ENCODE results near the gene CAND2.
"Not testable (repeated sequence)": the region's sequence is repeated elsewhere in the genome, so short reads cannot be mapped to it uniquely, and the experiment has no call there.

The CAND2 gene

GRCh38 chr3:12854565-12854964 is 58.1 kb downstream of the CAND2 start:
- FAIRE-seq (no peak), DNase-seq (ENCODE audit: low spot score) (no peak)

DNA sequence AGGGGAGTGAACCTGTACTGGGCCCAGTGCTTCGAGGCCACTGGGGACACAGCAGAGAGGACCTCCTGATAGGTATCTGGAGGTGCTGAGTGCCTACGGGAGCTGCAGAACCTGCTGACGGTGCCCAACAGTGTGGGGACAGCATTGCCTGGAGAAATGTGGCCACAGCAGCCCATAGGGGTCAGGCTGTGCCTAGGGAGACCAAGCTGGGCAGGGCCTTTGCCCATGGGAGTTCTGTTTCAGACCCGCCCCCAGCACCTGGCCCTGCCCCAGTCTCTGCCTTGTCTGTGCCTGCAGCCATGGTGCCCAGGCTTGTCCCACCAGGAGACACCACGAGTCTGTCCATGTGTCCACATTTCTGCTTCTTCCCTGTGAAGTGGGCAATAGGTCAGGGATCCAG is 60.1 kb downstream of the CAND2 start:
- DNase-seq (ENCODE audit: low spot score), result no peak
- FAIRE-seq, result no peak

DNA sequence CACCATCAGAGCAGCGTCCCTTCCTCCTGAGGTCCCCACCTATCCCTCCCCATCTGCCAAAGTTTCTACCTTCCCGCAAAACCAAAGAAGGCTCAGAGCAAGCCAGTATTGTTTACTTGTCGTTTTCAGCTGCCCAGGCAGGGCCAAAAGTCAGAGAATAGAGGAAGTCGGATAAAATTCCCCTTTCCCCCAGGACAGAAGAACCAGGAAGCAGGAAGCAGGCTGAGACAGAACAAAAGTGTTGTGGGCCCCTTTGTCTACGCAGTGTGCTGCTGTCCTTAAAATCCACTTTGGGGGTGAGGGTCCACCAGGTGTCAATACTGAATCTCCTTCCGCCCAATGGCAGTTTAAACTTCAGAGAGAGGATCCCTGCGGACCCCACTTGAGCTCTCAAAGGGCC is 63.4 kb downstream of the CAND2 start:
- DNase-seq (ENCODE audit: low spot score) (no peak), FAIRE-seq (no peak)

GRCh38 chr3:12861611-12862010 is 65.1 kb downstream of the CAND2 start:
- FAIRE-seq, result no peak

GRCh38 chr3:12862387-12862786 is 65.9 kb downstream of the CAND2 start:
- no peak for FAIRE-seq
- DNase-seq (ENCODE audit: low spot score), result no peak

More at GRCh38 chr3:12861611-12862010, 65.1 kb downstream of the CAND2 start:
- no peak for DNase-seq (ENCODE audit: low spot score)

DNA sequence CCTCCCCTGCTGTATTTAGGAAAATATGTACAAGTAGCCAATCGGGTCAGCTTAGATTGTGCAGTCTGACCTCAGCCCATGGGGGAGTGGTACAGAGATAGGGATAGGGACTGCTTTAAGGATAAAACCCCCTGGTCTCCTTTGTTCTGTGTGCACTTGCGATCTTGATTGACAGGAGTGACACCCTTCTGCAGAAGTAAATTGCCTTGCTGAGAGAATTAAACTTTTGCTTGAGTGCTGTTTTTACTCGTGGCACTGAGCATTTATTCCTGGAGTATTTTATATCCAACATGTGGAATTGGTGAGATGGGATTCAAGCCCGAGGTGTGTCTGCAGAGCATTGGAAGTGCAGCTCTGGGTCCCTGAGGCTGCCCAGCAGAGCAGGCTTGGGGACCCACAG is 68.8 kb downstream of the CAND2 start:
- FAIRE-seq, result no peak
- no peak for DNase-seq (ENCODE audit: low spot score)

DNA sequence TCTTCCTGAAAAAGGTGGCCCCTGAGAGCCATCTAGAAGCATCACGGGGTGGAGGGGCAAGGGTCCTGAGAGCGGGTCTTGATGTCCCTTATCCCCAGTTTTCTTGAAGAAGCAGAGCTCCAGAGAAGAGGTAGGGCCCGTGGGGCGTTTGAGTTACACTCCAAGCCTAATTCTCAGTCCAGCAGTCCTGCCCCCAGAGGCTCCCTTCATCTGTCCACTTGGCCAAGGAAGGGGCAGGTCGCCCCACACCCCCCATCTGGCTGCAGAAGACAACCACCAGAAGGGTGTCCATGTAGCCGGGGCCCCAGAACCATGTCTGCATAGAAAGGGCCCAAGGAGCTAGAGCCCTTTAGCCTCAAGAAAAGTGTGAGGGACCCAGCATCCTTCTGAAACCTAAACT is 70.4 kb downstream of the CAND2 start:
- DNase-seq (ENCODE audit: low spot score) (no peak), FAIRE-seq (no peak)

GRCh38 chr3:12868039-12869034 is 71.9 kb downstream of the CAND2 start:
- DNase-seq (ENCODE audit: low spot score), result peak; percentile 85
- FAIRE-seq, result no peak

DNA sequence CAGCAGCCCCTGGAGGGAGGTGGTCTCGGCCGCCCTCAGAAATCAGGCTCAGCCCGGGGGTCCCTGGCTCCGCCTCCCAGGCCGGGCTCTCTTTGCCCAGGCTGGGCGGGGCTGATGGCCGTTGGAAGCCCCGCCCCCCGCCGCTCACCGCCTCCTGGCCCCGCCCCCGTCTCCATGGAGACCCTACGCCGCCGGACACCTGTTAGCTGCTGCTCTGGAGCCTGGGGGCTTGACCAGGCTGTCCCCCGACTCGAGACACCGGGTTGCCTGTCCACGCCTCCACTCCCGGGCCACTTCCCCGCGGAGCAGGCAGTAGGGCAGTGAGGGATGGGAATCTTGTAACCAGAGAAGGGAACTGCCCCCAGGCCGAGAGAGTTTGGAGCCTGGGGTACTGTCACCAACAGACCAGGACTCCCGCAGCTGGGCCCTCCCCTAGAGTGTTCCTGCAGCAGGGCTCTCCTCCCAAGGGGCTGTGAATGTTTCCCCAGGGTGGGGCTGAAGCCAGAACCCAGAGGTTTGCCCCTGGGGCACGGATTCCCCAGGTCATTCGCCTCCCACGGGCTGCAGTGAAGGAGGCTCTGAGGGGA is 72.6 kb downstream of the CAND2 start:
- FAIRE-seq (no peak), DNase-seq (ENCODE audit: low spot score) (no peak)

GRCh38 chr3:12870942-12871341 is 74.5 kb downstream of the CAND2 start:
- DNase-seq (ENCODE audit: low spot score), result no peak
- no peak for FAIRE-seq

GRCh38 chr3:12871404-12871983 is 75.0 kb downstream of the CAND2 start:
- DNase-seq (ENCODE audit: low spot score) (no peak), FAIRE-seq (no peak)

DNA sequence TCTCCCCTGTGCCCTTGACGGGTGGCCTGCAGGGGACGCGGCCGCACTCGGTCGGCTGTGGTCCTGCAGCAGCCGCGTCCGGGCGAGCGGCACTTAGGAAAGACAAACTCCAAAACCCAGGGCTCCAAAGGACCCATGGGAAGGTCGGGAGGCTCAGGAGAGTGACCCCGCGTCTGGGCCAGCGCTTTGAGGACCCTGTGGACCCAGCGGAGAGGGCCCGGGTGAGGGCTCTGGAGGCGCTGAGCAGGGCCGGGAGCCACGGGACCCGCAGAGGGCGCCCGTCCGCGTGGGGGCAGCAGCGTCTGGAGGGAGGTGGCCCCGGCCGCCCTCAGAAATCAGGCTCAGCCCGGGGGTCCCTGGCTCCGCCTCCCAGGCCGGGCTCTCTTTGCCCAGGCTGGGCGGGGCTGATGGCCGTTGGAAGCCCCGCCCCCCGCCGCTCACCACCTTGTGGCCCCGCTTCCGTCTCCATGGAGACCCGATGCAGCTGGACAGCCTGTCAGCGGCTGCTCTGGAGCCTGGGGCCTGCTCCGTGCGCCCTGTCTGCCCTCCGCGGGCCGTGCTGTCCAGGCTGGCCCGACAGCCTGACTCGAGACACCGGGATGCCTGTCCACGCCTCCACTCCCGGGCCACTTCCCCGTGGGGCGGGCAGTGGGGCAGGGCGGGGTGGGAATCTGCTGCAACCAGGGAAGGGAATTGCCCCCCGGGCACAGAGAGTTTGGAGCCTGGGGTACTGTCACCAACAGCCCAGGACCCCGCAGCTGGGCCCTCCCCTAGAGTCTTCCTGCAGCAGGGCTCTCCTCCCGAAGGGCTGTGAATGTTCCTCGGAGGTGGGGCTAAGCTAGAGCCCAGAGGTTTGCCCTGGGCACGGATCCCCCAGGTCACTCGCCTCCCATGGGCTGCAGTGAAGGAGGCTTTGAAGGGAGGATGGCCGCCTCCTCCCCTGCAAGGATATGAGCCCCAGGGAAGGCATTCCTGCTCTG is 79.7 kb downstream of the CAND2 start:
- DNase-seq (ENCODE audit: low spot score), result no peak

DNA sequence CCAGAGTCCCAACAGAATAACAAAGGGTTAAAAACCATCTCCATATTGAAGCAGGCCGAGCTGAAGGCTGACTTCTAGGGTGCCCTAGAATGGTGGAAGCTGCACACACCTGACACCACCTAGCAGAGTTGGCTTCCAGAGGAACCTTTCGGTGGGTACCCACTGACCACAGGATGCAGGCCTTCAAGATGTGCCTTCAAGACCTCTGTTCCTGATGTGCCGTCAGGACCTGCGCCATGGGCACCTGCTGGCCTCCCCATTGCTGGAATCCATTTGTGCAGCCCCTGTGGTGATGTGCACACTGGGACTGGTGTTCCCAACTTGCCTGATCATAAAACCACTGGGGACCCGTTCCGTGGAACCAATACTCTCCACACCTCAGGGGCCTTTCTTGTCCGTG is 80.6 kb downstream of the CAND2 start:
- FAIRE-seq (no peak), DNase-seq (ENCODE audit: low spot score) (no peak)

More for the DNA sequence above, 79.7 kb downstream of the CAND2 start:
- no peak for FAIRE-seq

DNA sequence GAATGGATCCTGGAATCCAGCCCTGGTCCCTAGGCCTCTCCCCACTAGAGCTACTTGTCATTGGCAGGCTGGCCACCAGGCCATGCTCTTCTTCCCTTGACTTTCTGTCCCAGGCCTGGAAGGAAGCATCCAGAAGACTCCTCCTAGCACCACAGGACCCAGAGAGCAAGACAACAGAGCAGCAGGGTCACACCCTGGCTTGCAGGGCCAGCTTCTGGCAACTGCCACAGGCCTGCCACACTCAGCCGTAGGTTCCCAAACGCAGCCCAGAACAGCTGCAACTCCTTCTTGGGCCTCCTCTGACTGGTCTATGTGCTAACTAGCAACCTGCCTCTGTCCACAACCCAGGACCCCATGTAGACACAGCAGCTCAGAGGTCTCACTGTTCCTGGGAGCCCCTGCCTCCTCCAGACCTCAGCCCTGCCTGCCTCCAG is 81.7 kb downstream of the CAND2 start:
- DNase-seq (ENCODE audit: low spot score), result no peak
- no peak for FAIRE-seq

GRCh38 chr3:12878758-12879157 is 82.3 kb downstream of the CAND2 start:
- DNase-seq (ENCODE audit: low spot score); FAIRE-seq: not testable (repeated sequence)

DNA sequence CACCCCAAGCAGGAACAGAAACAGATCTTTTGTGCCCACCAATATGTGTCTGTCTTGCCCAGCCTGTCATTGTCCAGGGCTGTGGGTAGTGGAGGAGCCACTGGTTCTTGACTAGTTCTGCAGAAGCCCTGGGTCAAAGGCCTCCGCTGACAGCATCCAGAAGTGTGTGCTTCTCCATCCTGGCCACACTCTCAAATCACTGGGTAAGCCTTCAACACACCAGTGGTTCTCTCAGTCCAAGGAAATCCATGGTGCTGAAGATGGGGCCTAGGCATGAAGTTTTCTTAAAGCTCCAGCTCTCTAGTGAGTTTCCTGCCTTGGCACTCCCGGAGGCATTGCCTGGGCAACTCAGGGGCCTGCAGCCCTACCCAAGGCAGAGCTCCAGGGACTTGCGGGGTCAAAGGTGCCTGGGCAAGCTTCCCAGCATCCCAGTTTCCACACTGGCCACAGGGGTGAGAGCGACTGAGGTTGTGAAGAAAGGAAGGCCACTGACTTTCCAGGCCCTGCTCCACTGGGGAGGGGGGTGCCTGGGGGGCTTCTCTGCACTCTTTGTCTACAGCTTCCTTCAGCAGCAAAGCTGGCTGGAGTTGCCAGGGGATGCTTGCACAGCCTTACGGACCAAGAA is 82.8 kb downstream of the CAND2 start:
- FAIRE-seq (no peak), DNase-seq (ENCODE audit: low spot score) (no peak)

- not testable (repeated sequence) for FAIRE-seq
Measured at GRCh38 chr3:12881858-12882257, 85.4 kb downstream of the CAND2 start.

DNA sequence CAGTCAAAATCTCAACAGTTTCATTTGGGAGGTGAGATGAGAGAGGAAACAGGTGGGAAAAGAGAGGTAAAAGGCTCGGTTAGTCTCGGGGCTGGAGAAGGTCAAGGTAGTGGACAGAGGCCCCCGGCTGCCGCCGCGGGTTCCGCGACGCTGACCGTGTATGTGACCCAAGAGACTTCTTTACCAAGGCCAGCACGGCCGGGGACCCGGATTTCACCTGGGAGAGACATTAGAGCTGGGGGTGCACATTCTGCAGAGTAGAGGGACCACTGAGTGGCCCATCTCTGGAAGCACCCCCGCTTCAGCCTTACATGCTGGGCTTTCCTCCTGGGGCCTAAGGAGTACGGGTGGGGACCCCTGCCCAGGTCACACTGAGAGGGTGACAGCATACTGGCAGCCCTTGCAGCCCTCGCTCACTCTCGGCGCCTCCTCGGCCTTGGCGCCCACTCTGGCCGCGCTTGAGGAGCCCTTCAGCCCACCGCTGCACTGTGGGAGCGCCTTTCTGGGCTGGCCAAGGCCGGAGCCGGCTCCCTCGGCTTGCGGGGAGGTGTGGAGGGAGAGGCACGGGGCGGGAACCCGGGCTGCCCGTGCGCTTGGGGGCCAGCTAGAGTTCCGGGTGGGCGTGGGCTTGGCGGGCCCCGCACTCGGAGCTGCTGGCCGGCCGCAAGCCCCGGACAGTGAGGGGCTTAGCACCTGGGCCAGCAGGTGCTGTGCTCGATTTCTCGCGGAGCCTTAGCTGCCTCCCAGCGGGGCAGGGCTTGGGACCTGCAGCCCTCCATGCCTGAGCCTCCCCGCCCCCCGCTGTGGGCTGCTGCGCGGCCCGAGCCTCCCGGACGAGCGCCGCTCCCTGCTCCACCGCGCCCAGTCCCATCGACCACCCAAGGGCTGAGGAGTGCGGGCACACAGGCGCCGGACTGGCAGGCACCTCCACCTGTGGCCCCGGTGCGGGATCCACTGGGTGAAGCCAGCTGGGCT is 86.1 kb downstream of the CAND2 start:
- FAIRE-seq, result no peak
- DNase-seq (ENCODE audit: low spot score), result no peak

More at GRCh38 chr3:12881858-12882257, 85.4 kb downstream of the CAND2 start:
- DNase-seq (ENCODE audit: low spot score), result not testable (repeated sequence)

DNA sequence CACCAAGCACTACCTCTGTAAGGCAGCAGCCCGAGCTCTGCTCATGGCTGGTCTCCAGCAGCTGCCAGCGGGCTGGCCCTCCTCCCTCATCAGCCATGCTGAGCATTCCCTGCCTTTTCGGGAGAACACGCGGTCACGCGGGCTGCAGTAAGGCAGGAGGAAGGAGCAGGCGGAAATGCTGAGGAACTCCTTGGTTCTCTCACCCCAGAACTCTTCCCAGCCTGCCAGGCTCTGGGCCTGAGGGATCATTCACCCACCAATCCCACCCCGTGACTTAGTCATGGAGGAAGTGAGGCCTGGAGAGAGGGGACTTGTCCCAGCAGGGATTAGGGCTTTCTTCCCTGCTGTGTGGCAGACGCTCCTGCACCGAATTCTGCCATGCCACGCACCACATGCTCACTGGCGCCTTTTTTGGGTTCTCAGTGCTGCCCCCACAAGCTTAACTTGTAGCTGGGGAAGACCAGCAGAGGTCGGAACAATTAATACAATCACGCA is 87.8 kb downstream of the CAND2 start:
- no peak for FAIRE-seq
- DNase-seq (ENCODE audit: low spot score), result no peak
